Stimulated activated CD4-positive, alpha-beta T cell treated with anti-CD3 and anti-CD28 coated beads, TNF-alpha, amount 100 ng/mL, for 1 hour (primary cell): Measurements from ENCODE around the gene GALNT9.

ENCODE experiments used
- DNase-seq, 3 donors: peaks; one replicate each; pipeline ENCODE4 v3.0.0-alpha.2; 2020; ENCODE audit warnings: low read depth in 3 of 3, low spot score in 1 of 3

The GALNT9 gene

DNA sequence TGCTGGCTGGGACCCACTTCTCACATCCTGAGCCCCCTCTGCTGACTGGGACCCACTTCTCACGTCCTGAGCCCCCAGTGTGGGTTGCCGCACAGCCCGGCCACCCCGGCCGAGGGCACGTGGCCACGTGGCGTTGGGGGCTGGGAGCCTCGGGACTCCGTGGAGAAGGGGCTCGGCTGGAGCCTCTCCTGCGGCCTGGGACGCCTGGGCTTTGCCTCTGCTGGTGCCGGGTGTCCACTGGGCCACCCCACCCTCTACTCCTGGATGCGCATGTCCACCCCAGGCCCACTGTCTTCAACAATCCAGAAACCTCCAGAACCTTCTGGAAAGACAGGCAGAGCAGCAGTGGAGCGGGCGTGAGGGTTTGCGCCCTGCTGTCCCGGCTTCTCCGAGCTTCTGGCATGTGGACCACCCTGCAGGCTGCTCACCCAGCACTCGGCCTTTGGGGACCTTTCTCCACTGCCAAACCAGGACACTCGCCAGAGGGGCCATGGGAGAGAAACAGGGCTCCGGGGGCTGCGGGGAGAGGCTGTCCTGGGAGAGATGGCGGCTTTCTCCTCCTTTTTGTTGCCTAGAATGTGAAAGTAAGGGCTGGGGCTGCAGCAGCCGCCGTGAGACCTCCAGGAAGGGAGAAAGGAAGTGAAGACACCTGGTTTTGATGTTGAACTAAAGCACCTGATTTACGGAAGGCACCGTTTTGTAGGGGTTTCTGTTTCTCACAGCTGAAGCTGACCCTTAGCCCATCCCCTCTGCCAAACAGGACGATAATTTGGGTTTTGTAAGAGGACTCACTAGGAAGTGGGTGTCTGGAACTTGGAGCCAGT, 155.2 kb downstream of the GALNT9 start:
- DNase-seq: no peak

DNA sequence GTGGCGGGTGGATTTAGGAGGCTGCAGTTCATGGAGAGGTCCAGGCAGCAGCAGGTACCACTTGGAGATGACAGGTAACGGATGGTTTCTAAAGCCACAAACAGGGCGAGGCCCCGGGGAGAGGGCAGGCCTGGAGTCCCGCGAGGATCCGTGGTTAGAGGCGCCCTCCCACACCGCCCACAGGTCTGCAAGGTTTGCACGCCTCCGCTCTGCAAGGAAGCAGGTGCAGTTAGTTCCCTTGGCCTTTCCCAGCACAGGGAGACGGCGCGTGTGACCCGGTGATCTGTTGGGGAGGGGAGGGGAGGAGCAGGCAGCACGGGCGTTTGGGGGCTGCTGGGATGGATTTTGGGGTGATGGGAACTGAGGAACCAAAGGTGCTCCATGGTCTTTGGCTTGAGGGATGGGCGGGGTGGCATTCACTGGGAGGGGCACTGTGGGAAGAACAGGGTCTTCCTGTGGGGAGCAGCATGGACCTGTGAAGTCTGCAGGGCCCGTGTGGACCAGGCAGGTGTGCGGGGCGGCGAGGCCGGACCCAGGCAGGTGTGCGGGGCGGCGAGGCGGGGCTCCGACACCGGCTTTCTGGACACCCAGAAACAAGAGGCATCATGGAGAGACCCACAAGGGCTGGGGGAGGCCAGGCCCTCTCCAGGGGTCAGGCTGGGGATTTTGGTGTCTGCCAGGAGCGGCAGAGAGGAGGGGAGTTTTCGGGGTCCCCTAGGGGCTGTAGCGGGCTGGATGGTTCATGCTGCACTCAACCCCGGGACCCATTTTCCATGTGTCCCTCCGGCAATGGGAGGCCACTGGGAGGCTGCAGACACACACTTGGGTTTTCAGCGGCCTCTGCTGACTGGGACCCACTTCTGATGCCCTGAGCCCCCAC, 156.0 kb downstream of the GALNT9 start:
- no peak for DNase-seq

DNA sequence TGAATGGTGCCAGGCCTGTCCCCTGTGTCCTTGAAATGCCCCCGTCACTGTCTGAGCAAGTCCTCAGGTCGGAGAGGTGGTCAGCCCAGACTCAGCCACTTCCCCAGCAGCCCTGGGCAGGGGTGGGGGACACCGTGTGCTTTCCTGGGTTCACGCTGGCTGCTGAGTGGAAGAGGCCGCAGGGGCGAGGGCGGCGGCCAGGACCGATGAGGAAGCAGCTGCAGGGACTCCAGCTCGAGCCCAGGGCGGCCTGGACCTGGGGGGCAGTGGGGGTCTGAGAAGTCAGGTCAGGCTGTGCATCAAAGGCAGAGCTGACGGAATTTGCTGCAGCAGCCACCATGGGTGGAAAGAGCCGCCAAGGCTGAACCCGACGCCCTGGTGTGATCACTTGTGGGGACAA, 156.8 kb downstream of the GALNT9 start:
- DNase-seq: no peak

DNA sequence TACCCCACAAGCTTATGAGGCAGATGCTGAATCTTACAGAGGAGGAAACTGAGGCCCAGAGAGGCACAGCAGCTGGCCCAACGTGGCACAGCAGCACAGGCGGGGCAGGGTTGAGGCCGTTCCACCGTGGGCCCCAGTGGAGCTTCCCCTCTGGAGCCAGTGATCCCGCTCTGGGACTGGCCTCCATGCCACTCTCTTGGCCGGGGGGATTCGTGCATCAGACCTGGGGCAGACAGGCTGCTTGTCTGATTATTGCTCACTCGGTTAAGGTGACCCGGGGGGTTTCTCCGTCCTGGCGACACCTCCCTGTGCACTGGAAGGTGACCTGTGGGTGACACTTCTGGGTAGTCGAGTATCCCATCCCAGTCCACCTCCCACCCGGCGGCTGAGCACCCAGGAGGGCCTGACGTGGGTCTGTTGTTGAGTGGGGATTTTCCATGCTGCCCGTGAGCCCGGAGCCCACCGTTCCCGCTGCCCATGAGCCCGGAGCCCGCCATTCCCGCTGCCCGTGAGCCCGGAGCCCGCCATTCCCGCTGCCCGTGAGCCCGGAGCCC, 157.3 kb downstream of the GALNT9 start:
- no peak for DNase-seq

DNA sequence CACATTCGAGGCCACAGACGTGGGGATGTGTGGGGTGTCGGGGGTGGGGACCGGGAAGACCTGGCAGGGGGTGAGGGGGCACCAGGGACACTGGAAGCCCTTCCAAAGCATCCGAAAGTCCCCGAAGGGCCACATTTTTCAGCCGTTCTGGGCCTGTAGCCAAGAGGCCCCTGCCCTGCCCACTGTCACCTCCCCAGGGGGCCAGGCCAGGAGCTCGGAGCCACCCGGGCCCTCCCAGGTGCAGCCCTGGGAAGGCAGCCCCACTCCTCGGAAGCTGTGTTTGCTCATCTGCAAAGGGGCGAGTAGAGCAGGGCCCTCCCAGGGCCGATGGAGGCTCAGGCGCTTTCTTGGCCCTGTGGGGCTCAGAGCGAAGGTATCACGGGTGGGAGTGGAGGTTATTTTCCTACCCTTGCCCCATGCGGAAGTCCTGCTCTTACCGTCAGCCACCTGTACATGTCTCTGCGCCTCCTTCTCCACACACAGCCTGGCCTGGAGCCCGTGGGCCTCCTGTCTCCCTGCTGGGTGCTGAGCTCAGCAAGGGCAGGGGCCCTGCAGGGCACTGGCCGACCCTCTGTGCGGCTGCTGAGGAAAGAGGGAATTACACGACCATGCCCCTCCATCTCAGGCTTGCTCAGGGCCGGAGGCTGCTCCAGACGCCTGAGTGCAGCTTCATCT, 158.0 kb downstream of the GALNT9 start:
- no peak for DNase-seq

DNA sequence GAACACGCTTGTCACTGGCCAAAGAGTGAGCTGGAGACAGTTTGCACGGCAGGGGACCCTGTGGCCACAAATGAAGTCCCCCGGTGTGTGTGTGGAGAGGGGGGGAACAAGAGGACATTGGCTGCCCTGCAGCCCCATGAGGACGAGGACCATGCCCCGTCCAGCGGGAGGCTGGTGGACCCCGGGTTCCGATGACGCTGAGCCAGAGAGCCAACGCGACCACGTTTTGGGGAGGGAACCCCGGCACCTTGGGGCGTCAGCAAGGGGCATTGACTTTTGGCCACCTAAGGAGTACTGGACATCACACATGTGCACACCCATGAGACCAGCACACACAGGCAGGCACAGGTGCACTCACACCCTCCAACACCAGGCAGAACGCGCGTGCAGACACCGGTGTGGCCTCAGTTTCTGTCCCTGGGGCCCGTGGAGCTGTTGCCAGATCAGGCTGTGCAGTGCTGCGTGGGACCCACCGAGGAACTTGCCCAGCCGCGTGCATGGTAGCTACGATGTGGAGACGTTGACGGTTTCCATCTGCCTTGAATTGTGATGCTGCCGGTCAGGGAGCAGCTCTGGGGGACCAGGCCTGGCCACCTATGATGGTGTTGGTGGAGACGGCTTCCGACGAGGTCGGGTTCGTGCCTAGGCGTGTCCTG, 158.6 kb downstream of the GALNT9 start:
- no peak for DNase-seq

DNA sequence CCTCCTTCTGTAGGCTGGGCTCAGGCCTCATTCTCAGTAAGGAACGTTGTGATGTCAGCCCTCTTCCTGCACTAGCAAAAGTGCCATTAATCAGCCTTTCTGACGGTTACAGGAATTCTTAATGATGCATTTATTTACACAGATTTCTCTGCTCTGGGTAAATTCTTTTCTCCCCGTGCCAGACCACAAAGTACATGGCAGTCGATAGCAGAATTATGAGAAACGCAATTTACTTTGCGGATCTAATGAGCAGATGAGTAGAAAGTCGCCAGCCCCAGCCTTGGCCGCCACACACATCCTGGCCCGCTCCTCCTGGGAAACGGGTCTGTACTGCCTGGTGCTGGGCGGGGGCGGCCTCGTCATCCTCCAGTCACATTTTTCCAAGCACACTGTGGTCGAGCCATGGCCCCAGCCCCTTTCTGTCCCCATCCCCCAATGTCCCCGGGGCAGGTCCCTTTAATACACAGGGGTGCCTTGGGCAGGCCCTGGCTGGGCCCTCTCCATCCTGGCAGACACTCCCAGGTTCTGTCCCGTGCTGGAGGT, 159.2 kb downstream of the GALNT9 start:
- no peak for DNase-seq

DNA sequence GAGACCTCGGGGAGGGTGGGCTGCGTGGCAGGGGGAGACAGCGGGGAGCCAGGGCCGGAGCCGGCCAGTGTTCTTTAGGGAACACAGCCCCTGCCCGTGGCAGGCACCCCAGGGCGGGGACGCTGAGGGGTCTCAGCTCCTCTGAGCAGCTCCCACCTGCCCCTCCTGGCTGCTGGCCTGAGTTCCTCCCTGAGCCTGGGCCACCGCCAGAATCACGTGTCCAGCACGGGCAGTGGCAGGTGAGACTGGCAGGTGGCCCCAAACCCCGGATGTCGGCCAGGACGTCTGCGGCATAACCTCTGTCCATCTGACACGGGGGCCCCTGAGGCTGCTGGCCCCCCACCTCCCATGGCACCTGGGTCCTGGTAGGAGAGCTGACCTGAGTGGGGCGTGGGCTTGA, 160.0 kb downstream of the GALNT9 start:
- no peak for DNase-seq

DNA sequence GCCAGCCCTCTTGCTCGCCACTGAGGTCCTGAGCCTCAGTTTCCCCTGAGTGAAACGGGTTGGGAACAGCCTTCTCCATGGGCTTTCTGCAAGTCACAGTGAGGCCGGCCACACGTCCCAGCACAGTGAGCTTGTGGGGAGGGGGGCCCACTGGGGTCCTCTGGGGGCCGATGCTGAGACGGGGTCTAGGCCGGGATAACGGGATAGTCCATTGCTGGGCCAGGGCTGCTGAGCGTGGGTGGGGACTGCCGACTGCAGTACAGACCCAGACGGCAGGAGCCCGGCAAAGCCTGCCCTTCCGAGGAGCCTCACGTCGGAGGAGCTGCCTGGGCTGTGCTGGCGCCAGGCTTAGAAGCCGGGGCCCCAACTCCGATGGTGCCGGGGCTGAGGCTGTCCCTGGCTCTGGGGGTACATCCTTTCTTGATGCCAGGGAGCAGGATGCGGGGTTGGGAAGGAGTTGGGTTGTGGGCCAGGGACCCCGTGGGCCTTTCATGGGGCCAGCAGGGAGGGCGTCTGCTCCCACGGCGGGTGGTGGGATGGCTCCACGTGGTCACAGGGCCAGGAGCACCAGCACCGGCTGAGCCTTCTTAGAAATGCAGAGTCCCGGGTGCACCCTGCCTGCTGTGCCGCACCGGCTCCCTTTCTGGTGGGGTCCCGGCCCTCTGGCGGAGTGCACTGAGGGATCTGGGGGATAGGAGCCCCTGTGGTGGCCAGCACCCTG, 160.9 kb downstream of the GALNT9 start:
- DNase-seq: no peak

DNA sequence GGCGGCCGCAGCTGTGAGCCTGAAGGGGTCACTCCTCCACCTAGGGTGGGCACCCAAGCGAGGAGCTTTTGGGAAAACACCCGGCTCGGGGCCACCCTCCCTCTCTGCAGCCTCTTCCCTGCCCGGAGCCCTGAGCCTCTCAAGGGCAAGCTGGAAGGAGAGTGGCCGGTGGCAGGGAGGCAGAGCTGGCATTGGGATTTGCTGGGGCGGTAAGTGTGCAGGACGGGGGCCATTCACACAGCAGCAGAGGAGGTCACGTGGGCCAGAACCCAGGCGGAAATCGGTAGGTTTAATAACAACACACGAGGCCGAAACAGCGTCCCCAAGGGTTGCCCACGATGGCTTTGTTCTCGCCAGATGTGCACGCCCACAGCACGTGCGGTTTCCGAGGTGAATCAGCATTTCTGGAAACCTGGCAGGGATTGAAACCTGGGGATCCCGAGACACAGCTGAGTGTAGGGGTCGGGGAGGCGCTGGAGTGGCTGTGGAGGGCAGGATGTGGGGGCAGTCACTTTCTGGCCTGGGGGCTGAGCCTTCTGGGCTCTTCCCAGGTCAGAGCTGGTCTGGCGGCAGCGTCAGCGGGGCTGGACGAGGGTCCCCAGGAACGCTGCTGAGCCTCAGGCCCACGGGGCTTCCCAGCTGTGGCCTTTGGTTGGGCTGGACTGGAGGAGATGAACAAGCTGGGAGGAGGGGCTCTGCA, 161.6 kb downstream of the GALNT9 start:
- DNase-seq: no peak

DNA sequence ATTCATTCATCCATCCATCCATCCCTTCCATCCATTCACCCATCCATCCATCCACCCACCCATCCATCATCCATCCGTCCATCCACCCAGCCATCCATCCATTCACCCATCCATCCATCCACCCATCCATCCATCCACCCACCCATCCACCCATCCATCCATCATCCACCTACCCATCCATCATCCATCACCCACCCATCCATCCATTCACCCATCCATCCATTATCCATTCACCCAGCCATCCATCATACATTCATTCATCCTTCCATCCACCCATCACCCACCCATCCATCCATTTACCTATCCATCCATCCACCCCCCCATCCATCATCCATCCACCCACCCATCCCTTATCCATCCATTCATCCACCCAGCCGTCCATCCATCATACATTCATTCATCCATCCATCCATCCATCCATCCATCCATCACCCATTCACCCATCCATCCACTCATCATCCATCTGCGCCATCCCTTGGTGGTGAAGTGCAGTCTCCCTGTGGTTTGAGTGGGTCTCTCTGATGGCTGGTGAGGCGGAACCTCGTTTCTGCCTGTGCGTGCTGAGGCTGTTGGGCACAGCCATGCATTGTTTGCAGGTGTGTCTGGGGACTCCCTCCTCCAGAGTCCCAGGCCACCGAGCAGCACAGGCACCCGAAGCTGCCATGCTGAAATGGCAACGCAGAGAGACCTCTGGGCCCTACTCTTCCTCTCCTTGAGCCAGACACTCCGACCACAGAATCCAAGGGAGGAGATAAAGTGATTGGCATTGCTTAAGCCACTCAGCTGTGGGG, 162.4 kb downstream of the GALNT9 start:
- no peak for DNase-seq

DNA sequence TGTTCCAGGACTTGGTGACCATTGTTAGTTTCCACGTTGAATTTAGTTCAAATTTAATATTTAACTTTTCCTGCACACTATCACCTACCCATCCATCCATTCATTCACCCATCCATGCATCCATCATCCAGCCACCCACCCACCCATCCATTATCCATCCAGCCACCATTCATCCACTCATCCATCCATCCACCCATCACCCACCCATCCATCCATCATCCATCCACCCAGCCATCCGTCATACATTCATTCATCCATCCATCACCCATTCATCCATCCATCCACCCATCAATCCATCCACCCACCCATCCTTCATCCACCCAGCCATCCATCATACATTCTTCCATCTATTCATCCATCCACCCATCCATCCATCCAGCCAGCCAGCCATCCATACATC, 163.3 kb downstream of the GALNT9 start:
- no peak for DNase-seq

DNA sequence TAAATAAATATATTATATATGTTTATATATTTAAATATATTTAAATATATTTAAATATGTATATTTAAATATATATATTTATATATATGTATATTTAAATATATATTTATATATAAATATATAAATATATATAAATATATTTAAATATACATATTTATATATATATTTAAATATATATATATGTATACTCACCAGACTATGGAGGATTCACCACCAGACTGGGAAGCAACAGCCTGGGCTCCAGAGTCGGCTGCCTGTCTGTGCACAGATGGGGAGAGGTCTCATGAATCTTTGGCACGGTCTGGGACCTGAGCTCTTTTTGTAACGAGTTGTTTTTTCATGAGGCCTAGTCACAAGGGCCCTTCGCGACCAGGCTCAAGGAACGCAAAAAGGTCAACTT, 163.8 kb downstream of the GALNT9 start:
- no peak for DNase-seq

DNA sequence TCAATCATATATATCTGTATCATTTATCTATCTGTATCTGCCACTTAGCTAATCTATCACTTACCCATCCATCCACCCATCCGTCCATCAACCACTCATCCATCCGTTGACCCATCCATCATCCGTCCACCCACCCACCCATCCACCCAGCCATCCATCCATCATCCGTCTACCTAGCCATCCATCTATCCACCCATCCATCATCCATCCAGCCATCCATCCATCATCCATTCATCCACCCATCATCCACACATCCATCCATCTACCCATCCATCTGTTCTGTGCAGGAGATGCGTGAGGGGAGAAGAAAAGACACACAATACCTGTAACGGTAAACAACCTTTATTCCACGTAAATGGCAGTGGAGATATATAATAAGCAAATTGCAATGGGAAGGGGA, 165.0 kb downstream of the GALNT9 start:
- no peak for DNase-seq

DNA sequence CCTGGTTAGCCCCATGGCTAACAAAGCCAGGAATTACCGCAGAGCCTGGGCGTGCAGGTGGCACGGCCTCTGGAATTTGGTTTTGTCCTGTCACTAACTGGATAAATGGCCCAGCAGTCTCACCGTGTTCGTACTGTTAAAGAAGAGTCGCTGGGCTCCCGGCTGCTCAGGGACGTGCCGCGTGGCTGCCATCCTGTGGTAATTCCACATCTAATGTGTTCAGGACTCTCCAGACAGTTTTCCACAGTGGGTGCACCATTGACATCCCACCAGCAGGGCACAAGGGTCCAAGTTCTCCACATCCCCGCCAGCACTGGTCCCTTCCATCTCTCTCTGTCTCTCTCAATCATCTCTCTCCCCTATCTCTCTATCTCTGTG, 165.5 kb downstream of the GALNT9 start:
- DNase-seq: no peak

DNA sequence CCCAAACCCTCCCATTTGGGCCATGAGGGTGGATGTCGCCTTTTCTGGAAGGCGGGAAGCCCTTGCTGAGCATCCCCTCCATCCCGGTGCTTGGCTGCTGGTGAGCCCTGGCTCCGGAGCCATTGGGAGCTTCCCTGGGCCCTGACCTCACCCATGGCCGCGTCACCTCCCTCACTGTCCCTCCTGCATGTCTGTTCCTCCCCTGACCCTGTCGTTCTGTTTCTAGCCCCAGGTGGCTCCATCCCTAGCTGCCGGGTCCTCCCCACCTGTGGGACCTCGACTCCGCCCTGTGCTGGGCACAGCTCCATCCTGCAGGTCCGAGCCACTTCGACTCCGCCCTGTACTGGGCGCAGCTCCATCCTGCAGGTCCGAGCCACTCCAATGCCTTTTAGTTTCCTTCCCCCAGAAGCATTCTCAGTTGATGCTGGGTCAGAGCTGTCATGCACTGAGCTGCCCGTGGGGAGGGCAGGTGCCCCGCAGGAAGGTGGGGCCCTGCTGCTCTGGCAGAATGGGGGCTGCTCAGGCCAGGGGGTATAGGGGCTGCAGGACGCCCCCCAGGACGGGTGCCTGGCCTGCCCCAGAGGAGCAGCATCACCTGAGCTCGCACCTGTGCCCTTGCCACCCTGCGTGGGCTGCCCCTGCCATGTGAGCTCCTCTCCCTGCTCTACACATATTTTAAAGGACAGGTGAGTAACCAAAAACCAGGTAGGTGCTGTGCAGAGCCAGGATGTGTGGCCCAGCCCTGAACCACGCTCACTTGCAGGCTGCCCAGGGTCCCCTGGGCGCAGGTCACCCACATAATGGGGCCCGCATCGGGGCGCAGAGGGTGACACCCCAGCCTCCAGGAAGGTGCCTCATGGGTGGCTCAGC, 166.1 kb downstream of the GALNT9 start:
- DNase-seq: no peak

DNA sequence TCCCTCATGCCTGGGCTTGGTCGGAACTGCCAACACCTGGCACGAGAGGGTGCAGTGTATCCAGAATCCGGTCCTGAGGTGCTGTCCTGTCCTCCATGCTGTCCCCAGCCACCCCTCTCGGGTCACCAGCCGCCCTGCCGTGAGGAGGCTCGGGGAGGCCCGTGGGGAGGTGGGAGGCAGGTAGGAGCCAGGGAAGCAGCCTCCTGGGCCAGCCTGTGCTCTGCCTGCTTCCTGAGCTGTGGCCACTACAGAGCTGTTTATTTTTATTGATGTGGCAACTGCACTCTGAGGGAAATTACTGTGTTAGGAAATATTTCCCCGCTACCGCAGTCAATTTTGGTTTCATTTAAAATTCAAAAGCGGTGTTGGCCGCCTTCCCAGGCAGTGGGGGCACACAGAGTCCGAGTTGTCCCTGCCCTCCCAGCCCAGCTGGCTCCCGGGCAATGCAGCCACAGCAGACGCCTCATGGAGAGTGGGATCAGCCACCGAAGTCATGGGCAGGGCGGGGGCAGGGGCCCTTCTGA, 166.8 kb downstream of the GALNT9 start:
- no peak for DNase-seq
